IMR-90 (cell line): ENCODE measurements around the gene ATP6V1E1.

Experiments used
- BHLHE40 ChIP-seq: fragments of 150-350 bp; IDR thresholded peaks from 2 replicates; pipeline ENCODE4 v1.6.1; 2016; ENCODE audit warnings: mild to moderate bottlenecking, low read depth, low read length
- CTCF ChIP-seq: conservative IDR thresholded peaks from 2 replicates; pipeline ENCODE4 v1.5.1; 2012; ENCODE audit warnings: mild to moderate bottlenecking, low read depth, low read length, improper control_type of control experiment
- ELK1 ChIP-seq: fragments of 150-350 bp; IDR thresholded peaks from 2 replicates; pipeline ENCODE4 v1.6.1; 2016; ENCODE audit warnings: low read depth, mild to moderate bottlenecking, low read length, moderate library complexity, borderline replicate concordance
- FOS ChIP-seq: fragments of 150-350 bp; IDR thresholded peaks from 2 replicates; pipeline ENCODE4 v1.6.1; 2016; ENCODE audit warnings: low read depth, low read length
- MXI1 ChIP-seq: IDR thresholded peaks from 2 replicates; pipeline ENCODE4 v1.6.1; 2012; ENCODE audit warnings: low read depth, mild to moderate bottlenecking, low read length, moderate library complexity, borderline replicate concordance
- NFE2L2 ChIP-seq: fragments of 150-350 bp; IDR thresholded peaks from 2 replicates; pipeline ENCODE4 v1.6.1; 2016; ENCODE audit warnings: low read depth, mild to moderate bottlenecking, low read length
- POLR2A ChIP-seq: IDR thresholded peaks from 2 replicates; pipeline ENCODE4 v1.6.1; 2012; ENCODE audit warnings: mild to moderate bottlenecking, low read depth, low read length
- RAD21 ChIP-seq: IDR thresholded peaks from 2 replicates; pipeline ENCODE4 v1.6.1; 2012; ENCODE audit warnings: low read length, improper control_type of control experiment
- RFX5 ChIP-seq: IDR thresholded peaks from 2 replicates; pipeline ENCODE4 v1.8.0; 2012; ENCODE audit warnings: low read depth, mild to moderate bottlenecking, low read length, moderate library complexity
- SMC3 ChIP-seq: fragments of 150-350 bp; IDR thresholded peaks from 2 replicates; pipeline ENCODE4 v1.6.1; 2016; ENCODE audit warnings: low read depth, mild to moderate bottlenecking, antibody characterized with exemption, low read length, moderate library complexity

GRCh38 chr22:17664414-17665055 is 36.0 kb upstream of the ATP6V1E1 start:
- TF ChIP-seq CTCF (no peak), SMC3 (no peak), POLR2A (no peak), FOS (no peak), MXI1 (no peak), BHLHE40 (no peak), RFX5 (no peak), RAD21 (no peak), NFE2L2 (no peak), ELK1 (no peak)
